GM19452 (cell line): ENCODE results near the gene PAX7.

Experiments
- ATAC-seq: cut with Tn5 transposase; IDR thresholded peaks from one replicate; pipeline ENCODE4 v1.9.1; 2021; ENCODE audit not compliant: unreplicated experiment

The PAX7 gene

DNA sequence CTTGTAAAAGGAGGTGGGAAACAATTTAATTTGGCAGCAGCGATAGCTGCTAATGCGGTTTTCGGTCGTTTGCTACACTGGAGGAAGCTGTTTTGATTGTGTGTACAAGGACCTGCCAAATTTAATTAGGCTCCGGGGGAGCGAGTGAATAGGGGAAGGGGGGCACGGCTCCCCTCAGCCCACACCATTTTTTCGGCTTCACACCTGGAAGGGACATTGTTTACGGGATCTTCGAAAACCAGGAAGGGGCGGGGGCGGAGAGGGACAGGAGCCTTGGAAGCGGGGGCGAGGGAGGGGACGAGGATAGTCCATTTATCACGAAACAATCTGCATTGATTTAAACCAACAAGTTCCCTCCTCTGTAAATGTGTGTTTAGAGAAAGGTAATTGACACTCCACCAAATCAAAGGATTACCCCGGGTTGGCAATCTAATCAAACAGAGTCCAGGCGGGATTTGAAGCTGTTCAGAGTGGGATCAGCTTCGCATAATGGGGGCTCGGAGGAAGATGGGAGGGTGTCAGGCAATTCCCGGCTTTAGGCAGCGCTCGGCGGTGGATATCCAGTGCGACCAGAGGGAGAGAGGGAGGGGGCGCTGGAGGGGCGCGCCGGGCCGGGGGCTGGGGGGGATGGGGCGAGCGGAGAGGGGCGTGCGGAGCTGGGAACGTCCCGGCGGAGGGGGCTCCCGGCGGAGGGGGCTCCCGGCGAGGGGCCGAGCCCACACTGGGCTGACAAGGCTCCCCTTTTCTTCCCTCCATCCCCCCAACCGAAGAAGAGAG lies 9.8 kb downstream of the PAX7 start:
- ATAC-seq: no peak

DNA sequence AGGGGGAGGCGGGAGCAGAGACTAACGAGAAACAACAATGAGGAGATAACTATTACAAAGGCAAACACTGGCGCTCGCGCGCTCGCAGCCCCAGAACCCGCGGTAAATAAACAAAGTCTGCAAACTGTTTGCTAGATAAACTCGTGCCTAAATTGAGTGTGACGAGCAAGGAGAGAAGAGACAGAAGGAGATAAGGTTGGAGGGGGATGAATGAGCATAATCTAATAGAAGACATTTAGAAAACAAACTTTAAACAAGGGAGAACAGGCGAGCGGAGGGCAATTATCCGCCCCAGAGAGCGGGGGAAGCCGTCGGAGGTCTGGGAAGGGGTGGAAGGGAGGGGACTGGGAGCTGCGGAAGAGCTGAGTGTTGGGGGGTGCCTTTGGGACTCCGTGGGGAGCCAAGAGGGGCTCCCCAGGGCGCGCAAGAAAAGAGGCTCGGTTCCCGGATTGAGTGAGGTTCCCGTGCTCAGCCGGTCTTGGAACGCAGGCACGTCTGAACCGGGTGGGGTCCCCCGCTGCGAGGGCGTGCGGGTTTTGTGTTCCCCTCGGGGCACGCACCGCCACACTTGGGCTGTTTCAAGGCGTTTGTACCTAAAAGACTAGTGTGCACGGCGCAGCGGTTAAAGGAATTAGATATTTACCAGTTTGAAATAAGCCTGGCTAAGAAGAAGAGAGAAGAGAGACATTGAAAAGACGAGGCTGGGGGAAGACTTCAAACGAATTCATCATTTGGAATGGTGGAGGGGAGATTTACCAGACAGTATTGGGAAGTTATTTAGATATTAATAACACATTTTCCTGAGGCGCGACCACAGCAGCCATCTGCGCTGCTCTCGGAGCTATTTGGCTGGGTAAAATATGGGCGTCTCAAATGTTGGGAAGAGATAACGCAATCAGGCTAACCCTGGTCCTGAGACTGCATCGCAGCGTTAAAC lies 10.6 kb downstream of the PAX7 start:
- no peak for ATAC-seq

DNA sequence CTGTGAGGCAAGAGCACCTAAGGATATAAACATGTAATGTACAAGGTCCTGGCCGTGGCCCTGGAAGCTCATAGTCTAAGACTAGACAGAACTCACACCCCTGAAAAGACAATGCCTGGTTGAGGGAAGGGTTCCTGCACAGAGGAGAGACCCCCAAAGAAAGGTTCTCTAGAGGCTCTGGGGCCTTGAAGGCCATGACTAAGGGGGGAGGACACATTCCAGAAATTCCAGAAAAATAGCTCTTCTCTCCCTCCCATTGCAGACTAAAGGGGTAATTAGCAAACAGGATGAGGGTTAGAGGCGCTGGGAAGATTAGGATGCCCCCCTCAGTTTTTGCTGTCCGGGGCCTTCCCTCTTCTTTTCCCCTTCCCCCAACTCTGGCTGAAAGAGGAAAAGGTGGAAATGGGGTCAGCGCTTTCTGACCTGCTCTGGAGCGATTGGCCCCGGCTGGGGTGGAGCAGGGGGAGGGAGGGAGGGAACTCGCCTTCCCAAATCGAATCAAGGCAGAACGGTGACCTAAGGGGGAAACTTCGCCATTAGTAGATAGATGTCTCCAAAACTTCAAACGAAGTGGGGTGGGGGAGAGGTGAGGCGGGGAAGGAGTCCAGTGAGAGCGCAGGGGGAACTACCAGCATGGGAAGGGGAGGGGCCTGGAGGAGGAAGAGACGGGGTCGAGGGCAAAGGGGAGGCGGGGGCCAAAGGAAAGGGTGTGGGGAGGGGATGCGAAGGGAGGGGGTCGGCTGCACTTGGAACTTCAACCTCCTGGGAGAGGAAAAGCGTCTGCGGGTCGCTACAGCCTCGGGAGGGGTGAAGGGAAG lies 11.8 kb downstream of the PAX7 start:
- no peak for ATAC-seq

DNA sequence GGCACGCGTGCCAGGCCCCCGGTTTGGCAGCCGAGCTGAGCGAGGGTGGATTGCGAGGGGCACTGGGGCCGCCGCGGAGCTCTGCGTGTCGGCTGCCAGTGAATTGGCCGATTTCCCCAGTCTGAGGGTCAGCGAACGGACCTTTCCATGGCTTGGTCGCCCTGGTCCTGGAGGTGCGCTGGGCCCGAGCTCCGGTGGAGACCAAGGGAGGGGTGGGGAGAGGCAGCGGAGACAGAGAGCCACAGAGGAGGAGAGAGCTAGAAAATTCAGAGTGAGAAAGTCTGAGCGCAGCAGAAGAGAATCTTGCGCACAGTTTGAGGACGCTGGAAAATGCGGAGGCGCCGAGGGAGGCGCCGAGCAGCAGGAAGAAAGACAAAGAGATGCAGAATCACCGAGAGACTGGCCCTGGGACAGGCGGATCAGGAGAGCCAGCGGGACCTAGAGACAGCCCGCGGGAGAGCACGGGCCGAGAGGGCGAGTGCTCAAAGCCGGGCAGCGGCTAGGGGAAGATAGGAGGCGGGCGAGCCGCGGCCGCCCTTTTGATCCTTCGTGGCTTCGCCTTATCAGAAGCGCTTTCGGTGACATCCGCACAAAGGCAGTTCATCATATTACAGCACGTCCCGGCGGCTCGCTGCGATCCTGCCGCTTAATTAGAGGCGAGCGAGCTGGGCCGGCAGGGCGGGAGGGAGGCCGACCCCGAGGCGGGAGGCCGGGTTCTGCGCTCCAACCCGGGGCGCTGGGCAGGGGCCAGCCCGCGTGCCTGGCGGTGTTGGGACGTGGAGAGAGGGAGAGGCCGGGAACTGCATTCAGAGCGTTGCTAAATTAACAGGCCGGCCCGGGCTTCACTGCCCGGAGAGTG lies 12.7 kb downstream of the PAX7 start:
- no peak for ATAC-seq

- ATAC-seq: no peak
Measured at GRCh38 chr1:18644013-18644399, 13.4 kb downstream of the PAX7 start.

DNA sequence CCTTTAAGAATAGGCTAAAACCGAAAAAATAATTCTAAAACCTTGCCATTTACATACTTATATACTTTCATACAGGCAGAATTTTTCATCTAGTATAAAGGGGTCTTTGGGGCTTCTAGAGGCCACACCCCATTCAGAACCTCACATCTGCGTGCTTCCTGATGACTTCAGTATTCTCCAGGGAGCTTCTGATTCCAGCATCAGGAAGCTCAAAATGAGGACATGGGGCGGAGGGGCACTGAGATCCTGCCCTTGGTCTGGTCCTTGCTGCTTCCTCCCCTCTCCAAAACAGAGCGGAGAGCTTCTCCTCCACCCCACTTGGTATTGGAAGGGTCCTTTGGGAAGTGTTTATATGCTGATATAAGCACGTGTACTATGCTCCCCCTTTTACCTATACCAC lies 13.8 kb downstream of the PAX7 start:
- ATAC-seq: no peak

GRCh38 chr1:18644973-18645746 lies 14.5 kb downstream of the PAX7 start:
- no peak for ATAC-seq

GRCh38 chr1:18645747-18646090 lies 15.1 kb downstream of the PAX7 start:
- ATAC-seq: no peak

DNA sequence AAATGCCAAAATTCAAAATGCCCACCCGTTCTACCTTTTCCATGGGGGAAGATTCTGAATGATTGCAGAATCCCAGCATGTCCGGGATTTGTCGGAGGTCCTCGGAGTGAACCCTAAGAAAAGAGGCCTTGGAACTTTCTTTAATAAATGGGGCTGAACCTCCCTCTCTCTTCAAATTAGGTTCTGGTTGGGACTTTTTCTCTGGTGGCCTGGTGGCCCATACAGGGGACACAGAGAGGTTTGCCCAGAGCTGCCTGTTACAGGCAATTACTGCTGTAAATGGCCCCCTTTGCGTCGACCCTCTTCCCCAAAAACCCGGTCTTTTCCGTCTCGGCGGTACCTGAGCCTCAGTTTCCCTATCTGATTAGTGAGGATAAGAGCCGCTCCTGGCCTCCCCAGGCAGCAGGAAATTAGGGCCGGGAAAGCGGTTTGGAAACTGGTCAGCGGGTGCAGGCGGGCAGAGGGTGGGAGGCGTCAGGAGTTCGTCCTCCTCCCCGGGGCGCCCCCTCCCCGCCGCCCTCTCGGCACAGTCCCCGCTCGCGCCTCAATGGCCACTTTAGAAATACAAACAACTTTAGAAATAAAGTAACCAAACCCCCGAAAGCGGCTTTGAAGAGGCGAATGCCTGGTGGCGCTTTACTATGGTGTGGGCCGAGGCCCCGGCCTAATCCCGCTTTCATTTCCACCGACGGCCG lies 15.6 kb downstream of the PAX7 start:
- no peak for ATAC-seq

DNA sequence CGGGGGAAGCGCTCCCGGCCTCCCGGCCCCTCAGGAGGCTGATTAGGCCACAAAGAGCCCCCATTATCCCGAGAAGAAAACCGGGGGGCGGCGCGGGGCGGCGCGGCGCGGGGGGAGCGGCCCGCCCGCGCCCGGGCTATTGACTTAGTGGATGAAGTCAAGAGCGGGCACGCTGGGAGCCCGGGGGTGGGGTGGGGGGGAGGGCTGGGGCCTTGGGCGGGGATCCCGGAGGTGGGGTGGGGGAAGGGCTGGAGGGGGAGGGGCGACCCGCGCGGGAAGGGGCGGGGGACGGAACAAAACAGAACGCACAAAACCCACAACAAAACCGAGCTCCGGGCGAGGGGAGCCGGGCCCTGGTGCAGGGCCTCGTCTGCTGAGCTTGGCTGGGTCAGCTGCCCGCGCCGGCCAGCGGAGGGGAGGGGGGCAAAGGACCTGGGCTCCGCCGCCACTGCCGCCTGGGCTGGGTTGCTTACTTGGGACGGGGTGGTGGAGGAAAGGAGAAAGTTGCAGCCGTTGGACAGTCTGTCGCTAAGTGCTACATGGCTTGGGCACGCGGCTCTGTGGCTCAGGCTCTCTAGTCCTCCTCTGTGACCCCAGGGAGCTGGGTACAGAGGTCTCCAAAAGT lies 16.3 kb downstream of the PAX7 start:
- no peak for ATAC-seq

DNA sequence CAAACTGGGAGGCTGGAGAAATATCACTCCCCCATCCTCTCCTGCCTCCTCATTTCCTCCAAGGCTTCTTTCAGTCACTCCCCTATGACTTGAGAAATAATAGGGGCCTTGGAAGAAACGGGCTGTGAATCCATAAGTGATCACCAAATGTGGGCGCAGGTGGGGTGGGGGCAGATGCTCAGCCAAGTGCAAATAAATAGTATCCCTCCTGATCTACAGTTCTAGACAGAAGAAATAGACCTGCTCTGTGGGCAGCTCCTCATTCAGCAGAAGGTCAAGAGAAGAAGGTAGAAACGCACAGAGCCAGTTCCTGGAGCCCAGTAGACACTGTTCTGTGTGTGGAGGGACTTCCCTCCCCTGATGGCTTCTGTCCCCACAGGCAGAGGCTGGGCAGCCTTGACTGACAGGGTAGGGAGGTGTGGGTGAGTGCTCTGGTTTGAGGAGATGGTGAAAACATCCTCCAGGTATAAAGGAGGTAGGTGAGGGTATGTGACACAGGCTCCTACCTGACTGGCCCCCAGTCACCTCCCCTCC lies 17.1 kb downstream of the PAX7 start:
- ATAC-seq: no peak

- ATAC-seq: no peak
Measured at GRCh38 chr1:18649693-18650370, 19.2 kb downstream of the PAX7 start.

DNA sequence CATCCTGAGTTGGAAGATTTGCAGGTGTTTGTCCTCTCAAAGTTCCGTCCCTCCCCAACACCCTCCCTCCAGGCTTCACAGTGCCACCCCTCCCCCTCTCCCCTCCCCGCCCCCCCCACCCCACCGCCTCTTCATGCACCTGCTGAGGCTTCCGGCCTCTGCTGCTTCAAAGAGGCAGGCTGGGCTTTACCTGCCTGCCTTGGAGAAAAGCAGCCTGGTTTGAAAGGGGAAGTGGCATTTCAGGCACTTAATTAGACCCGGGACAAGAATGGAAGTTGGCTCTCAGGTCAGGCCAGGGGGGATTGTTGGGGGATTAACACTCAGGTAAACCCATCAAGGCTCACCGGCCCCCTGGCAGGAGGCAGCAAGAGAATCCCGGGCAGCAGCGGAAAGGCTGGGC lies 21.1 kb downstream of the PAX7 start:
- no peak for ATAC-seq

- no peak for ATAC-seq
Measured at GRCh38 chr1:18652791-18653190, 22.1 kb downstream of the PAX7 start.

- no peak for ATAC-seq
Measured at GRCh38 chr1:18653367-18653766, 22.7 kb downstream of the PAX7 start.

DNA sequence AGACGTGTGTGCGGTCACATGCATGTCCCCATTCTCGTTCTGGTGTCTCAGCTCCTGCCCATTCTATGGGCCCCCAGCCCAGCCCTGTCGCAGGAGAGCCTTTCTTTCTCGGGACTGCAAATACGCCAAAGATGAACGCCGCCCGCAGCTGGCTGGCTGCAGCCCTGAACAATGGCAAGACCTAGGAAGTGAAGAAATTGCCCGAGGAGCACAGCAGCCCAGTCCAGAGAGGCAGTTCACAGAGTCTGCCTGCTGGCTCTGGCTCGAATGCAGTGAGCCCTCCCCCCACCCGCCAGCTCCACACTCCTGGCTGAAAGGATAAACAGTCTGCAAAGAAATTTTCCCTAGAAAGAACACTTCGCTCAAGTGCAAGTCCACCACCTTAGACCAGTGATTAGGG lies 23.3 kb downstream of the PAX7 start:
- ATAC-seq: no peak

DNA sequence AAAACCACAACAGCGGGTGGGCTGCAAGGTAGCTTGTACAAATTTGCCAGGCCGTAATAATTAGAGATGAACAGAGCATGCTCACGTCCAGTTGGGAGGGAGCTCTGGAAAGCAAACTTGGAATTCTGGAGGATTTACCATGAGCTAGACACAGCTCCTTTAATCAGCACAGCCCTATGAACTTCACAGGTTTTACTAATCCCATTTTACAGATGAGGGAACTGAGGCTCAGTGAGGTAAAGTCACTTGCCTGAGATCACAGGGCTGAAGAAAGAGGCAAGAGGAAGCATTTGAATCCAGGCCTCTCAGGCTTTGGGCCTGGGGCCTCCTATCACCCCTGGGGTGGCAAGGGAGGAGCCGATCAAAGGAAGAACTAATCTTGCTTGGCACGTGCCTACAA lies 24.0 kb downstream of the PAX7 start:
- no peak for ATAC-seq
